Testis (tissue), 3 donors: ENCODE results near the gene IFNA16. TPM values are rescaled to one million over a fixed set of nuclear protein-coding genes. Genes with fewer than 3 reads are reported as not detected.
"Not testable (repeated sequence)": the region's sequence is repeated elsewhere in the genome, so short reads cannot be mapped to it uniquely, and the experiment has no call there.

Experiments
- DNase-seq: peaks from one replicate; pipeline ENCODE4 v3.0.0-alpha.2; 2019
- H3K27ac ChIP-seq, 2 donors: fragments of 200-600 bp; sonication (generic); one replicate each; pipeline ENCODE4 v1.5.1; 2019
- H3K27me3 ChIP-seq: fragments of 200-600 bp; sonication (generic); one replicate; pipeline ENCODE4 v1.5.1; 2019
- H3K36me3 ChIP-seq: fragments of 200-600 bp; sonication (generic); one replicate; pipeline ENCODE4 v1.5.1; 2017; ENCODE audit warnings: low read depth; ENCODE audit errors: missing control alignments
- H3K4me1 ChIP-seq: fragments of 200-600 bp; sonication (generic); one replicate; pipeline ENCODE4 v1.5.1; 2019
- H3K4me3 ChIP-seq, 2 donors: fragments of 200-600 bp; sonication (generic); one replicate each; pipeline ENCODE4 v1.5.1; 2017 to 2019
- H3K9me3 ChIP-seq: fragments of 200-600 bp; sonication (generic); one replicate; pipeline ENCODE4 v1.5.1; 2017
- CTCF ChIP-seq, 3 experiments: fragments of 450-650 bp in 2 of 3; fragments of 200-600 bp in 1 of 3; sonication (generic) in 1 of 3; IDR thresholded peaks; one replicate each; pipeline ENCODE4 v1.5.1; 2016 to 2019; ENCODE audit warnings: antibody characterized with exemption in 3 of 3, mild to moderate bottlenecking in 2 of 3, moderate library complexity in 1 of 3
- POLR2A ChIP-seq: fragments of 450-650 bp; IDR thresholded peaks from one replicate; pipeline ENCODE4 v1.6.1; 2017; ENCODE audit warnings: antibody characterized with exemption, mild to moderate bottlenecking, moderate library complexity
- WGBS, 2 donors: methylation state at CpG; one replicate each; pipeline ENCODE4 v1.1.5; 2018; 5-methylcytosine and 5-hydroxymethylcytosine counted together
- intact Hi-C: fragments of 100-400 bp; cut with DNase I; formaldehyde crosslinking; loops from one replicate; pipeline ENCODE4 v1.15.1; 2023; ENCODE audit warnings: low total_unique reads
- polyA plus RNA-seq: library from polyadenylated mRNA; stranded (reverse); fragments of 350-450 nt; fragmentation: Illumina TruSeq; extraction: RNeasy Lipid Tissue Mini Kit (QIAGEN cat#74804); gene quantifications from one replicate; pipeline ENCODE4 v1.2.3, GENCODE V29; 2014; ENCODE audit warnings: low read depth, low replicate concordance; ENCODE audit not compliant: insufficient read depth
- total RNA-seq, 2 donors: library from RNA; depleted of rRNA; stranded (reverse); fragments of >200 nt; gene quantifications; one replicate each; pipeline ENCODE4 v1.2.3, GENCODE V29; 2016

IFNA16 gene
- total and polyA plus RNA-seq, 3 donors from 2014 or later: not detected

- Histone ChIP-seq H3K4me3 (no peak overlapping the region), H3K4me1 (no peaks in the 10 kb centered on the region), H3K27me3 (no peaks in the 10 kb centered on the region), H3K27ac (no peak overlapping the region), H3K9me3 (no peaks in the 10 kb centered on the region), H3K36me3 (no peaks in the 10 kb centered on the region)
- no peak for DNase-seq
- WGBS, 2 donors: 56 to 77% methylated on average over 1 of the region's 1 CpG
- TF ChIP-seq CTCF (IDR thresholded peaks at IDR 0.05) (no peak), POLR2A (no peak)
- intact Hi-C loops: no loop called here
Measured at GRCh38 chr9:21251190-21251589, 34.1 kb upstream of the IFNA16 start.

DNA sequence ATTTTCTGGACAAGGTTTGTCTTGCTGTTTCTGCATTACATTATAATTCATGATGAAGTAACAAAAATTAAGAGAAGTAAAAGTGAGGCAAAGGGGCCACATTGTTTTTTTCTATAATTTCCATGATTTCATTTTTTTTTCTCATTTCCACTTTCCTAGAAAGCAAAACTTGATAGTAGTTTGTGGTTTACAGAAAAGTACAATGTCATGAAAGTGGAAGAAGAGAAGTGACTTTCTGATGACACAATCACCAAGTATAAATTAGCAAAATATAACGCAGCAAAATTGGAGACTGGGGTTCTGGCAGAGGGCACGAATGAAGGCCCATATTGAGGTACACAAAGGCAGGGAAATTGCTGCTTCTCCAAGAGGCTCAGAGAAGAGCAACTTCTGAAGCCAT is 27.7 kb upstream of the IFNA16 start:
- Histone ChIP-seq H3K4me1 (no peaks in the 10 kb centered on the region), H3K4me3 (no peak overlapping the region), H3K9me3 (no peaks in the 10 kb centered on the region), H3K27ac (no peak overlapping the region), H3K27me3 (no peaks in the 10 kb centered on the region), H3K36me3 (no peaks in the 10 kb centered on the region)
- 67 to 69% methylated on average over 2 of the region's 2 CpGs for WGBS, 2 donors
- DNase-seq: no peak
- intact Hi-C loops: no loop called here
- no peak for TF ChIP-seq POLR2A
- TF ChIP-seq CTCF (IDR thresholded peaks at IDR 0.05): no peak

- Histone ChIP-seq H3K27me3 (no peaks in the 10 kb centered on the region), H3K9me3 (no peaks in the 10 kb centered on the region), H3K27ac (no peak within 1 kb of the TSS), H3K4me3 (no peak within 1 kb of the TSS), H3K36me3 (no peaks in the 10 kb centered on the region), H3K4me1 (no peaks in the 10 kb centered on the region)
- intact Hi-C loops: no loop called here
- TF ChIP-seq POLR2A: no peak
- no peak for TF ChIP-seq CTCF (IDR thresholded peaks at IDR 0.05)
- 90 to 91% methylated on average over 2 of the region's 2 CpGs for WGBS, 2 donors
- DNase-seq: no peak
Measured at GRCh38 chr9:21239911-21240310, 22.8 kb upstream of the IFNA16 start, which contains the start of gene IFNA14. IFNA14 (minus strand) TSS chr9:21240005; CDS start chr9:21239935, 70 bp downstream.

DNA sequence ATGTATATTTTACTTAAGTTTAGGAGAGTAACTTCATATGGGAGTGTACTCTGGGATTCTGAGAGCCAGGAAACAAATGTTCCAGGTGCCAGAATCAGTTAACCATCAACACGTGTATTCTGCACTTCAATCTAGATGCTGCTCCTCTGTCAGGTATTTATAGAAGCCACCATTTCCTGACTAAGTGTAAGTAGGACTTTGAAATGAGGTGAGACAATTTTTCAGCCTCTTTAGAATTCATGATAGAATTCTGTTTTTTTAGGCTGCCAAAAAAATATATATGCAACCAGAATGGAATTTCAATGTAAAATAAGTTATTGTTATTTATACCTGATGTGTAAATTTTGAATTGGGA is 19.2 kb upstream of the IFNA16 start:
- H3K4me3 ChIP-seq, intact Hi-C loops, H3K36me3 ChIP-seq, H3K9me3 ChIP-seq, H3K27ac ChIP-seq, H3K27me3 ChIP-seq, H3K4me1 ChIP-seq, DNase-seq: not testable (repeated sequence)
- WGBS, 2 donors: 28 to 35% methylated on average over 1 of the region's 1 CpG

- H3K9me3 ChIP-seq, H3K27me3 ChIP-seq, H3K27ac ChIP-seq, H3K36me3 ChIP-seq, H3K4me1 ChIP-seq, intact Hi-C loops, H3K4me3 ChIP-seq: not testable (repeated sequence)
- TF ChIP-seq CTCF (IDR thresholded peaks at IDR 0.05): peak in 1 of 3 experiments; percentile 19
- 47 to 57% methylated on average over 8 of the region's 8 CpGs for WGBS, 2 donors
- peak; percentile 58 for DNase-seq
Measured at GRCh38 chr9:21235468-21236359, 18.6 kb upstream of the IFNA16 start.
